Measurements from ENCODE around the gene SERPINB8.

- TF ChIP-seq CTCF (IDR thresholded peaks at IDR 0.05), result no peak
- TF ChIP-seq POLR2A (IDR thresholded peaks at IDR 0.05), result no peak
These were observed 45.3 kb upstream of the SERPINB8 start for GRCh38 chr18:63924551-63924950.
